ENCODE data around the gene RPL36A. TPM values are rescaled to one million over a fixed set of nuclear protein-coding genes. Genes with fewer than 3 reads are reported as not detected.

The RPL36A gene
- polyA plus RNA-seq, 12 donors, result 932 to 1,532 (median 1,212) TPM; not detected in 1

GRCh38 chrX:101417981-101418841, 27.4 kb downstream of the RPL36A start:
- peak; percentile 60 for DNase-seq

GRCh38 chrX:101419489-101419888, 28.7 kb downstream of the RPL36A start:
- no peak for DNase-seq

- no peak for DNase-seq
These were observed 37.1 kb downstream of the RPL36A start for GRCh38 chrX:101427954-101428353.

- no peak for DNase-seq
These were observed 39.1 kb downstream of the RPL36A start for GRCh38 chrX:101429934-101430333.

GRCh38 chrX:101430457-101431078, 39.8 kb downstream of the RPL36A start:
- DNase-seq, result no peak

GRCh38 chrX:101442085-101442484, 51.3 kb downstream of the RPL36A start:
- no peak for DNase-seq

Other genes starting within 250 kb of the RPL36A start
- gene DRP2, start 171.2 kb upstream of the RPL36A start, polyA plus RNA-seq (ENCODE audit: insufficient read length in 12 of 12), result 1 to 10 TPM in 10 of 12 donors, under 1 TPM in 1, not detected in 1; 0.89 to 5.5 (median 2.6) TPM
- under 1 TPM in 9 of 12 donors, not detected in 3; 0.09 to 0.41 (median 0.21) TPM for gene TAF7L, start 99.7 kb upstream of the RPL36A start, polyA plus RNA-seq (ENCODE audit: insufficient read length in 12 of 12)
- gene TIMM8A, start 42.3 kb upstream of the RPL36A start, polyA plus RNA-seq (ENCODE audit: insufficient read length in 12 of 12), result 10 to 100 TPM in 9 of 12 donors, 1 to 10 TPM in 2, not detected in 1; 9.1 to 19.5 (median 12.5) TPM
- gene BTK, start 4.8 kb upstream of the RPL36A start, polyA plus RNA-seq (ENCODE audit: insufficient read length in 12 of 12), result 10 to 100 TPM in 1 of 12 donors, 1 to 10 TPM in 9, not detected in 2; 1.2 to 10.6 (median 2.5) TPM
- gene GLA, start 16.9 kb downstream of the RPL36A start, polyA plus RNA-seq (ENCODE audit: insufficient read length in 12 of 12), result 10 to 100 TPM in 11 of 12 donors, not detected in 1; 11.4 to 21.7 (median 18.8) TPM
- gene HNRNPH2, start 17.2 kb downstream of the RPL36A start, polyA plus RNA-seq (ENCODE audit: insufficient read length in 12 of 12), result 10 to 100 TPM in 11 of 12 donors, not detected in 1; 52.6 to 85.4 (median 74.1) TPM
- 10 to 100 TPM in 11 of 12 donors, not detected in 1; 30.1 to 65.9 (median 45.8) TPM for gene ARMCX4, start 94.4 kb downstream of the RPL36A start, polyA plus RNA-seq (ENCODE audit: insufficient read length in 12 of 12)
- gene ARMCX1, start 159.5 kb downstream of the RPL36A start, polyA plus RNA-seq (ENCODE audit: insufficient read length in 12 of 12), result 10 to 100 TPM in 11 of 12 donors, not detected in 1; 44.2 to 96.1 (median 84.4) TPM
- 100 to 1,000 TPM in 7 of 12 donors, 10 to 100 TPM in 4, not detected in 1; 82.7 to 127 (median 110) TPM for gene ARMCX6, start 227.0 kb downstream of the RPL36A start, polyA plus RNA-seq (ENCODE audit: insufficient read length in 12 of 12)
- 100 to 1,000 TPM in 11 of 12 donors, 10 to 100 TPM in 1; 94.0 to 257 (median 161) TPM for gene ARMCX3, start 232.1 kb downstream of the RPL36A start, polyA plus RNA-seq (ENCODE audit: insufficient read length in 12 of 12)